Panc1 (cell line): ENCODE data around the gene IL13. TPM values are rescaled to one million over a fixed set of nuclear protein-coding genes. Genes with fewer than 3 reads are reported as not detected.

Experiments used
- ATAC-seq: fragments of 200-7000 bp; cut with Tn5 transposase; 2 replicates; pipeline ENCODE4 v1.9.1; 2020; ENCODE audit warnings: mild to moderate bottlenecking, moderate library complexity
- BruUV-seq: library from RNA; stranded (reverse); fragments of 400-500 nt; replicated peaks from 2 replicates; lab custom pipeline; 2021; lab: Mats Ljungman, UMichigan
- CTCF ChIA-PET: fragments of 300-600 bp; sonication (Branson Sonifier 250); formaldehyde crosslinking; loops from one replicate; lab custom pipeline; 2022; ENCODE audit warnings: antibody characterized with exemption; lab: Charles Lee
- POLR2A ChIA-PET: fragments of 300-600 bp; sonication (Branson Sonifier 250); formaldehyde crosslinking; loops from one replicate; lab custom pipeline; 2022; ENCODE audit warnings: antibody characterized with exemption; lab: Charles Lee
- DNase-seq: peaks from one replicate; pipeline ENCODE4 v3.0.0-alpha.2; 2010; ENCODE audit warnings: low read depth, low spot score
- H3K27ac ChIP-seq: 2 replicates; pipeline ENCODE4 v1.5.1; 2011; ENCODE audit warnings: mild to moderate bottlenecking, low read length, inconsistent platforms
- H3K27me3 ChIP-seq: fragments of 200-500 bp; sonication (Bioruptor generic); 2 replicates; pipeline ENCODE4 v1.6.0; 2014; ENCODE audit warnings: low read length, inconsistent platforms; ENCODE audit not compliant: control insufficient read depth, insufficient read depth
- H3K36me3 ChIP-seq: fragments of 200-500 bp; sonication (Bioruptor generic); 2 replicates; pipeline ENCODE4 v1.5.1; 2014; ENCODE audit warnings: inconsistent platforms, mild to moderate bottlenecking, low read length, moderate library complexity; ENCODE audit not compliant: control insufficient read depth, insufficient read depth
- H3K4me1 ChIP-seq: 2 replicates; pipeline ENCODE4 v1.5.1; 2011; ENCODE audit warnings: inconsistent platforms, mild to moderate bottlenecking, low read length, moderate library complexity; ENCODE audit not compliant: control insufficient read depth, insufficient read depth
- H3K4me3 ChIP-seq, 2 experiments: 2 replicates each; pipeline ENCODE4 v1.5.1; 2011 to 2012; ENCODE audit warnings: low read depth in 2 of 2, low read length in 2 of 2, mild to moderate bottlenecking in 2 of 2, inconsistent platforms in 1 of 2, moderate library complexity in 1 of 2
- H3K9me3 ChIP-seq: fragments of 200-500 bp; sonication (Bioruptor generic); 2 replicates; pipeline ENCODE4 v1.5.1; 2014; ENCODE audit warnings: low read depth, mild to moderate bottlenecking, inconsistent platforms, low read length, moderate library complexity; ENCODE audit not compliant: control insufficient read depth, insufficient read depth
- POLR2AphosphoS5 ChIP-seq: IDR thresholded peaks from 2 replicates; pipeline ENCODE4 v1.6.1; 2012; ENCODE audit warnings: mild to moderate bottlenecking, low read depth, low read length, moderate library complexity
- SIN3A ChIP-seq: IDR thresholded peaks from 2 replicates; pipeline ENCODE4 v1.6.1; 2012; ENCODE audit warnings: low read depth, mild to moderate bottlenecking, low read length, moderate library complexity, borderline replicate concordance; ENCODE audit not compliant: insufficient read depth
- TCF7L2 ChIP-seq: IDR thresholded peaks from 2 replicates; pipeline ENCODE4 v1.6.1; 2011; ENCODE audit warnings: mild to moderate bottlenecking, low read depth, low read length, inconsistent platforms
- in situ Hi-C: cut with HindIII; loops from 2 replicates; pipeline ENCODE4 v1.10.0; 2016; ENCODE audit warnings: low sequenced_read_pairs, low pct_unique_long_range_greater_than_20kb
- intact Hi-C: fragments of 100-400 bp; cut with micrococcal nuclease; formaldehyde crosslinking; loops from one replicate; pipeline ENCODE4 v1.10.0; 2022; ENCODE audit not compliant: unreplicated experiment
- total RNA-seq: library from RNA; stranded (reverse); gene quantifications from one replicate; pipeline ENCODE4 v1.2.1, GENCODE V29; 2021; ENCODE audit not compliant: unreplicated experiment
- TF ChIP-seq, protein P1 (sequence below), 2 experiments: IDR thresholded peaks; 2 replicates each; pipeline ENCODE4 v1.6.1; 2011 to 2012; ENCODE audit warnings: low read depth in 2 of 2, control low read depth in 1 of 2, low read length in 1 of 2, mild to moderate bottlenecking in 1 of 2, moderate library complexity in 1 of 2; ENCODE audit not compliant: insufficient read depth in 1 of 2
- TF ChIP-seq, protein P2 (sequence below): fragments of 450-650 bp; IDR thresholded peaks from 2 replicates; pipeline ENCODE4 v1.5.1; 2017; ENCODE audit warnings: mild to moderate bottlenecking

Gene IL13
- total RNA-seq, 1 experiment from 2014 or later = not detected

DNA sequence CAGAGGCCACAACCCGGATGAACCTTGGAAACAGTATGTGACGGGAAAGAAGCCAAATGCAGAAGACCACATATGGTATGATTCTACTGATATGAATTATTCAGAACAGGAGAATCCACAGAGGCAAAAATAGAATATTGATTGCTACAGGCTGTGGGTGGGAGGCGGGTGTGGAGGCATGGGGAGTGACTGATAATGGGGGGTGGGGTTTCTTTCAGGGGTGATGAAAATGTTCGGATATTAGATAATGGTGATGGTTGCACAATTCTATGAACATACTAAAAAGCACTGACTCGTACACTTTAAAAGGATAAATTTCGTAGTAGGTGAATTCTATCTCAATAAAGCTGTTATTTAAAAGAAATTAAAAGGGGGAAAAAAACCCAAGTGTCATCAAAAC, 26.5 kb downstream of the IL13 start:
- no TSS peak for BruUV-seq
- Histone ChIP-seq H3K4me1 (no peaks in the 10 kb centered on the region), H3K36me3 (no peaks in the 10 kb centered on the region), H3K9me3 (no peaks in the 10 kb centered on the region), H3K27me3 (no peaks in the 10 kb centered on the region), H3K4me3 (no peak overlapping the region), H3K27ac (no peak overlapping the region)
- ChIA-PET POLR2A (no interaction called here), CTCF (no interaction called here)
- DNase-seq = no peak
- intact Hi-C loops = no loop called here
- in situ Hi-C loops = no loop called here
- TF ChIP-seq TCF7L2 = no peak
- TF ChIP-seq SIN3A = no peak
- TF ChIP-seq, protein P1, sequence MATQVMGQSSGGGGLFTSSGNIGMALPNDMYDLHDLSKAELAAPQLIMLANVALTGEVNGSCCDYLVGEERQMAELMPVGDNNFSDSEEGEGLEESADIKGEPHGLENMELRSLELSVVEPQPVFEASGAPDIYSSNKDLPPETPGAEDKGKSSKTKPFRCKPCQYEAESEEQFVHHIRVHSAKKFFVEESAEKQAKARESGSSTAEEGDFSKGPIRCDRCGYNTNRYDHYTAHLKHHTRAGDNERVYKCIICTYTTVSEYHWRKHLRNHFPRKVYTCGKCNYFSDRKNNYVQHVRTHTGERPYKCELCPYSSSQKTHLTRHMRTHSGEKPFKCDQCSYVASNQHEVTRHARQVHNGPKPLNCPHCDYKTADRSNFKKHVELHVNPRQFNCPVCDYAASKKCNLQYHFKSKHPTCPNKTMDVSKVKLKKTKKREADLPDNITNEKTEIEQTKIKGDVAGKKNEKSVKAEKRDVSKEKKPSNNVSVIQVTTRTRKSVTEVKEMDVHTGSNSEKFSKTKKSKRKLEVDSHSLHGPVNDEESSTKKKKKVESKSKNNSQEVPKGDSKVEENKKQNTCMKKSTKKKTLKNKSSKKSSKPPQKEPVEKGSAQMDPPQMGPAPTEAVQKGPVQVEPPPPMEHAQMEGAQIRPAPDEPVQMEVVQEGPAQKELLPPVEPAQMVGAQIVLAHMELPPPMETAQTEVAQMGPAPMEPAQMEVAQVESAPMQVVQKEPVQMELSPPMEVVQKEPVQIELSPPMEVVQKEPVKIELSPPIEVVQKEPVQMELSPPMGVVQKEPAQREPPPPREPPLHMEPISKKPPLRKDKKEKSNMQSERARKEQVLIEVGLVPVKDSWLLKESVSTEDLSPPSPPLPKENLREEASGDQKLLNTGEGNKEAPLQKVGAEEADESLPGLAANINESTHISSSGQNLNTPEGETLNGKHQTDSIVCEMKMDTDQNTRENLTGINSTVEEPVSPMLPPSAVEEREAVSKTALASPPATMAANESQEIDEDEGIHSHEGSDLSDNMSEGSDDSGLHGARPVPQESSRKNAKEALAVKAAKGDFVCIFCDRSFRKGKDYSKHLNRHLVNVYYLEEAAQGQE (IDR thresholded peaks at IDR 0.05; ENCODE audit: insufficient read depth in 1 of 2, low read depth in 2 of 2, low read length in 1 of 2) = no peak
- TF ChIP-seq POLR2AphosphoS5 = no peak
- TF ChIP-seq, protein P2, sequence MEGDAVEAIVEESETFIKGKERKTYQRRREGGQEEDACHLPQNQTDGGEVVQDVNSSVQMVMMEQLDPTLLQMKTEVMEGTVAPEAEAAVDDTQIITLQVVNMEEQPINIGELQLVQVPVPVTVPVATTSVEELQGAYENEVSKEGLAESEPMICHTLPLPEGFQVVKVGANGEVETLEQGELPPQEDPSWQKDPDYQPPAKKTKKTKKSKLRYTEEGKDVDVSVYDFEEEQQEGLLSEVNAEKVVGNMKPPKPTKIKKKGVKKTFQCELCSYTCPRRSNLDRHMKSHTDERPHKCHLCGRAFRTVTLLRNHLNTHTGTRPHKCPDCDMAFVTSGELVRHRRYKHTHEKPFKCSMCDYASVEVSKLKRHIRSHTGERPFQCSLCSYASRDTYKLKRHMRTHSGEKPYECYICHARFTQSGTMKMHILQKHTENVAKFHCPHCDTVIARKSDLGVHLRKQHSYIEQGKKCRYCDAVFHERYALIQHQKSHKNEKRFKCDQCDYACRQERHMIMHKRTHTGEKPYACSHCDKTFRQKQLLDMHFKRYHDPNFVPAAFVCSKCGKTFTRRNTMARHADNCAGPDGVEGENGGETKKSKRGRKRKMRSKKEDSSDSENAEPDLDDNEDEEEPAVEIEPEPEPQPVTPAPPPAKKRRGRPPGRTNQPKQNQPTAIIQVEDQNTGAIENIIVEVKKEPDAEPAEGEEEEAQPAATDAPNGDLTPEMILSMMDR = no peak
- no peak for ATAC-seq

DNA sequence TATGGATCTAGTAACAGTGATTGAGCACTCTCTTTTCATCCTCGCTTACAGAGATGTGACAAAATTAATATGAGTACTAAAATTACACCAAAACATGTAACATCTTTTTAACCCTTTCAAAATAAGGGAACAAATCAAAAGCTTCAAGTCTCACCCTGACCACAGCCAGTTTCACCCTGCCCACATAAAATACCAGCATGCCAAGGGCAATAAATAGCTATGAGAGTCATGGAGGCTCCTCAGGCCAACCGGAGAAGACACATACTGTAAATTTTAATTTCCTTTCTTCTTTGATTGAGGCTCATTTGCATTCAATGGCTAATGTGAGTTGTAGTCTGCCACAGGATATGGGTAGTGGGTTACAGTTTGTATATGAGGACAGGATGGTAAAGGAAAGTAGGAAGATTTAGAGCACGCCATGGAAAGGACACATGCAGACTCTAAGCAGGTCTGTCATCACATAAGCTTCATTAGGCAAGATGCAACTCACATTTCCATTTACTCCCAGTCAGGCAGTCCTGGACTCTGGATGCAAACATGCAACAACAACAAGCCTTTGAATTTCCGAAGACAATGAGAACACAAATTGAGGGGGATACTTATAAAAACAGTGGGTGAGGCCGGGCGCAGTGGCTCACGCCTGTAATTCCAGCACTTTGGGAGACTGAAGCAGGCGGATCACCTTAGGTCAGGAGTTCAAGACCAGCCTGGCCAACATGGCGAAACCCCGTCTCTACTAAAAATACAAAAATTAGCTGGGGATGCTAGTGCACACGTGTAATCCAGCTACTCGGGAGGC, 27.1 kb downstream of the IL13 start:
- Histone ChIP-seq H3K4me3 (no peak overlapping the region), H3K27ac (no peak overlapping the region), H3K36me3 (no peaks in the 10 kb centered on the region), H3K27me3 (no peaks in the 10 kb centered on the region), H3K4me1 (no peaks in the 10 kb centered on the region), H3K9me3 (no peaks in the 10 kb centered on the region)
- in situ Hi-C loops (no loop called here), intact Hi-C loops (no loop called here)
- TF ChIP-seq, protein P1 (IDR thresholded peaks at IDR 0.05; ENCODE audit: insufficient read depth in 1 of 2, low read depth in 2 of 2, low read length in 1 of 2) = no peak
- CTCF ChIA-PET = no interaction called here
- POLR2A ChIA-PET = no interaction called here
- ATAC-seq (no peak), DNase-seq (no peak)
- no TSS peak for BruUV-seq
